LNCAP (cell line): ENCODE data around the gene SLC6A6.

Experiments used
- CTCF ChIP-seq: fragments of 450-650 bp; IDR thresholded peaks from 2 replicates; pipeline ENCODE4 v1.5.1; 2017; ENCODE audit warnings: mild to moderate bottlenecking

The SLC6A6 gene

DNA sequence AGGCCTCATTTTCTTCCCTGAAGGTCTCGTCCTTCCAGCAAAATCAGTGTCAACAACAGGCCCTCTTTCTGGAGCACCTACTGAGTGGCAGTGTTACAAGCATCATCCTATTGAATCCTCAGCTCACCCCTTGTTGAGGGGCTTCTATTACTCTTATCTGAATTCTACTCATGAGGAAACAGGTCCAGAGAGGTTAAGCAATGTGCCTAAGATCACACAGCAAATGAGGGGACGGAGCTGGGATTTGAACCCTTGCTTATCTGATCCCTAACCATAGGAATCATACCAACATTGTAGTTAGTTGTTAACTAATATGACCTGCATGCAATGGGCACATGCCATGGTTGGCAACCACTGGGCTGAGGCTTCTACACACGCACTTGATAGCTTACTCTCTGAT lies 63.0 kb downstream of the SLC6A6 start:
- TF ChIP-seq CTCF = no peak

DNA sequence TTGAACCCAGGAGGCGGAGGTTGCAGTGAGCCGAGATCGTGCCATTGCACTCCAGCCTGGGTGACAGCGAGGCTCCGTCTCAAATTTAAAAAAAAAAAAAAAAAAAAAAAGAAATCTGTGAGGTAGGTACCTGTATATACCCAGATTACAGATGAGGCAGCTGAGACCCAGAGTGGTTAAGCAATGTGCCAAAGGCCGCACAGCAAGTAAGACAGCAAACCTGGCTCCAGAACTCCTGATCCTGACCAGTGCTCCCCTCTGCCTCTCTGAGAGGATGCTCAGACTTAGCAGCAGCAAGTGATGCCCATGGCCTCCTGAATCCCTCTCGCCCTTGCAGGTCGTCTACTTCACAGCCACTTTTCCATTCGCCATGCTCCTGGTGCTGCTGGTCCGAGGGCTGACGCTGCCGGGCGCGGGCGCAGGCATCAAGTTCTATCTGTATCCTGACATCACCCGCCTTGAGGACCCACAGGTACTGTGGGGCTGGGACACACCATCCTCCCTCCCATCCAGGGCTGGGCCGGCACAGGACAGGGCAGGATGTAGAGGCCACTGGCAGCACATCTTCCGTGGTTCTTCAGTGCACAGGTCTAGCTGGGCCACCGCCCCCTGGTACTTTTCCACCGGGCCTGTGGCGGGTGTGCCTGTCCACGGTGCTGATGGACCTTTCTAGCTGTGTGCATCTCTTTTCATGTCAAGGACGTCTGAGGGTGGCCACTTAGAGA lies 63.9 kb downstream of the SLC6A6 start:
- no peak for TF ChIP-seq CTCF

DNA sequence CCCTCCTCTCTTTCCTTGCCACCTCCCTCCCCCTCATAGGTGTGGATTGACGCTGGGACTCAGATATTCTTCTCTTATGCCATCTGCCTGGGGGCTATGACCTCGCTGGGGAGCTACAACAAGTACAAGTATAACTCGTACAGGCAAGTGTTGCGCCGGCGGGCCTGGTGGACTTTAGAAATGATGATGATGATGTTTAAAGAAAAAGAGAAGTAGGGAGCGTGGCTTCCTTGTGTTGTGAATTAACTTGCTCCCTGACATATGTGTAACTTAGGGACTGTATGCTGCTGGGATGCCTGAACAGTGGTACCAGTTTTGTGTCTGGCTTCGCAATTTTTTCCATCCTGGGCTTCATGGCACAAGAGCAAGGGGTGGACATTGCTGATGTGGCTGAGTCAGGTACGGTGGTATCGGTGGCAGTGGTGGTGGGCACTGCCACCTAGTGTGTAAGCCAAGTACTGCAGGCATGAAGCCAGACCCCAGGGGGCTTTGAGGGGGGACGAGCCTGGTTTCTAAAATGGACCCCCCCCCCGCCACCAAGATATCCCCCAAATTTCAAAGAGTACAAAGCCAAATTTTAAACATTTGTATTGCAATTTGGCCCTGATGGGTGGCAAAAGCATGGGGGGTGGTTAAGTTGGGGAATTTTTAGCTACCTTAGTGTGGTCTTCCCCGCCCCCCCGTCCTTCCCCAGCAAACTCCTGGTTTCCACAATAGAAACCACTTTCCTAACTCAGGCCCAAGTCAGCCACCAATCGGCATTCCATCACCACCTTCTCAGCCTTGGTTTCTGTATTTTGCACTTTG lies 65.6 kb downstream of the SLC6A6 start:
- peak; percentile 94 for TF ChIP-seq CTCF

- TF ChIP-seq CTCF = no peak
These were observed 66.2 kb downstream of the SLC6A6 start for GRCh38 chr3:14468621-14468981.

- TF ChIP-seq CTCF = no peak
These were observed 68.1 kb downstream of the SLC6A6 start for GRCh38 chr3:14470461-14470860.

GRCh38 chr3:14471016-14471415 lies 68.6 kb downstream of the SLC6A6 start:
- no peak for TF ChIP-seq CTCF

GRCh38 chr3:14471690-14472089 lies 69.3 kb downstream of the SLC6A6 start:
- no peak for TF ChIP-seq CTCF
